Stimulated activated CD8-positive, alpha-beta memory T cell treated with anti-CD3 and anti-CD28 coated beads, Interleukin-2, amount 100 ng/mL, for 48 hours (primary cell): Measurements from ENCODE around the gene GGA1.
A peak's percentile ranks its signal among the peaks of the same experiment; 100 is the strongest.
"Not testable (repeated sequence)": the region's sequence is repeated elsewhere in the genome, so short reads cannot be mapped to it uniquely, and the experiment has no call there.

Experiments
- DNase-seq, 2 donors: peaks; one replicate each; pipeline ENCODE4 v3.0.0-alpha.2; 2020; ENCODE audit warnings: low read depth in 2 of 2

The GGA1 gene

DNA sequence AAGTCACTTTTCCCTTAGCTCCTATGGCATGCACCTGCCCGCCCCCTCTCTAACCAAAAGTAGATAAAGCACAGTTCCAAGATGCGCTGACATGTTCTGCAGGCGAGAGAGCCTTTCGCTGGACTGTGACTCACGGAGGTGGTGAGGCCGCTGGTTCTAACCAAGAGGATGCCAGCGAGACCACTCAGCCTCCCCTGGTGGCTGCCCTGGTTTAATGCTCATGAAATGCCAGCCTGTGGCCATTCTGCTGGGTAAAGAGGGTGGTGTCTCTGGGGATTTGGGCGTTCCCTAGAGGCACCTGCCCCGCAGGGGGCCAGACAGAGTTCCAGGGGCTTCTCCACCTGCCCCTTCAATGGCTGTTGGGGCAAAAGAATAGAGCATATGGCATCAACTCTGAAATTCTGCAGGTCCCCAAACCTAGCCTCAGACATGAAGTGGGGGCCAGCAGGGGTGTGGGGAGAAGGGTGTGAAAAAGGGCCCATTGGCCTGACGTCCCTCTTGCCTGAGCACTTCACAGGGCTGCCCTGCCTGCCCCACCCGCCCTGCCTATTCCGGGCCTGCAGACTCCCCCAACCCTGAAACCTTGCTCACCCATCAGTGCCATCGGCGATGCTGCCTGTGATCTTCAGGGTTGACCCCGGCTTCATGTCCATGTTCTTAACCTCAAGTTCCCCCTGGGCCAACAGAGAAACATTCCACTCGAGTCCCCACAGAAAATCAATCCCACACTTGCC, 37.2 kb upstream of the GGA1 start:
- DNase-seq, result no peak

DNA sequence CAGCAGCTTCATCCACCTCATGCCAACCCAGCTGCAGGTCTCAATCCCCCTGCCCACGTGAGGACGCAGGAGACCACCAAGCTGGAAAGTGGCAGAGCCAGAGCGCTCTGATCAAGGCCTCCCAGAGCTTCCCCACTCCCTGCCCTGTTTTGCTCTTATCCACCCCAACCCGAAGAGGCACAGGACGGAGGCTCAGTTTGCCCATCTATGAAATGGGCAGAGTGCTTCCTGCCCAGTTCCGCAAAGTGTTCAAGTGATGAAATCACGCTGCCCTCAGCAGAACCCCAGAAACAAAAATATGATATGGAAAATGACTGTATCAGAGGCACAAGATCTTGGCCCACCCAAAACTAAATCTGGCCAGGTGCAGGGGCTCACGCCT, 36.7 kb upstream of the GGA1 start:
- no peak for DNase-seq

GRCh38 chr22:37575490-37576003, 33.1 kb upstream of the GGA1 start:
- DNase-seq, result no peak

DNA sequence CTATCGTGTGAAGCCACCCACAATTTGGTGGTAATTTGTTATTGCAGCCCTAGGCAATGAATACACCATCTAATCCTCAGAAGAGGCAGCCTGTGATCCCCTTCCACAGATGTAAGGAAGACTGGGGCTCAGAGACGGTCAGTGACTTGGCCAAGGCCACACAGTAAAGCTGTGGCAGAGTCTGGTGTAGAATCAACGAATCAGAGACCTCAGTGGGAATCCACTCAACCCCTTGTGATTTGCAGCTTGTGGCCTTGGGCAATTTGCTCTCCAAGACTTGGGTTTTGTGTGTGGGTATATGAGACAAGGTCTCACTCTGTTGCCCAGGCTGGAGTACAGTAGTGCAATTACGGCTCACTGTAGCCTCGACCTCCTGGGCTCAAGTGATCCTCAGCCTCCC, 30.6 kb upstream of the GGA1 start:
- DNase-seq, result no peak

GRCh38 chr22:37581504-37581903, 27.1 kb upstream of the GGA1 start:
- no peak for DNase-seq

- DNase-seq, result no peak
Measured at GRCh38 chr22:37582526-37582925, 26.1 kb upstream of the GGA1 start.

- DNase-seq, result no peak
Measured at GRCh38 chr22:37588546-37589215, 20.0 kb upstream of the GGA1 start.

- DNase-seq, result no peak
Measured at GRCh38 chr22:37589636-37590035, 19.0 kb upstream of the GGA1 start.

DNA sequence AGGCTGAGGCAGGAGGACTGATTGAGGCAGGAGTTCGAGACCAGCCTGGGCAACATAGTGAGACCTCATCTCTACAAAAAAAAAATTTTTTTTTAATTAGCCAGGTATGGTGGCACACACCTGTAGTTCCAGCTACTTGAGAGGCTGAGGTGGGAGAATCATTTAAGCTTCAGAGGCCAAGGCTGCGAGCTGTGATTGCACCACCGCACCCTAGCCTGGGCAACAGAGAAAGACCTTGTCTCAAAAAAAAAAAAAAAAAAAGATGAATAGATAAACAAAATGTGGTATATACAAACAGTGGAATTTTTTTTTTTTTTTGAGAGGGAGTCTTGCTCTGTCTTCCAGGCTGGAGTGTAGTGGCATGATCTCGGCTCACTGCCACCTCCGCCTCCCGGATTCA, 17.6 kb upstream of the GGA1 start:
- not testable (repeated sequence) for DNase-seq

DNA sequence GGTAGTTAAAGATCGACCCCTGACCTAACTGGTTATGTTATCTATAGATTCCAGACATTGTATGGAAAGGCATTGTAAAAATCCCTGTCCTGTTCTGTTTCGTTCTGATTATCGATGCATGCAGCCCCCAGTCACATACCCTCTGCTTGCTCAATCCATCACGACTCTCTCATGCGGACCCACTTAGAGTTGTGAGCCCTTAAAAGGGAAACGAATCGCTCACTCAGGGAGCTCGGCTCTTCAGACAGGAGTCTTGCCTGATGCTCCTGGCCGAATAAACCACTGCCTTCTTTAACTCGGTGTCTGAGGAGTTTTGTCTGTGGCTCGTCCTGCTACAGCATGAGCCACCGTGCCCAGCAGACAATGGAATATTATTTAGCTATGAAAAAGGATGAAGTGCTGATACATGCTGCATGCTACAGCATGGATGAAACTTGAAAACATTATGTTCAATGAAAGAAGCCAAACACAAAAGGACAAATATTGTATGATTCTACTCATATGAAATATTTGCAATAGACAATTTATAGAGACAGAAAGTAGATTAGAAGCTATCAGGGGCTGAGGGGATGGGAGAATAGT, 16.7 kb upstream of the GGA1 start:
- DNase-seq, result no peak

DNA sequence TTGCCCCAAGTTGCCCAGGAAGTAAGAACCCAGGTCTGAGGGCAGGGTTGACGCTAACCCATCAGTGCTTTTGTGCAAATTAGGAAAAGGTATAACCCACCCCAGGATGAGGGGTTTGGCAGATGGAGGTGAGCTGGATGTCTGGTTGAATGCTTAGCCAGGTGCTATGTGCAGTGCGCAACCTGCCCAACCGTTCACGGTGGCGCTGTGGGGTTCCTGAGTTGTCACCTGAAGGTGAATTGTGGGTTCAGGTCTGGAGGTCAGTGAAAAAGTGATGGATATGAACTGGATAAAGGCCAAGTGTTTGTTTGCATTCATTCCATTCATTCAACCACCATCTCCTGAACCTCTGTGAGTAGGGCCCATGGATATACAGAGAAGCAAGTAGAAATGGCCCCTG, 14.4 kb upstream of the GGA1 start:
- DNase-seq, result no peak

- no peak for DNase-seq
Measured at GRCh38 chr22:37599153-37599552, 9.5 kb upstream of the GGA1 start.

DNA sequence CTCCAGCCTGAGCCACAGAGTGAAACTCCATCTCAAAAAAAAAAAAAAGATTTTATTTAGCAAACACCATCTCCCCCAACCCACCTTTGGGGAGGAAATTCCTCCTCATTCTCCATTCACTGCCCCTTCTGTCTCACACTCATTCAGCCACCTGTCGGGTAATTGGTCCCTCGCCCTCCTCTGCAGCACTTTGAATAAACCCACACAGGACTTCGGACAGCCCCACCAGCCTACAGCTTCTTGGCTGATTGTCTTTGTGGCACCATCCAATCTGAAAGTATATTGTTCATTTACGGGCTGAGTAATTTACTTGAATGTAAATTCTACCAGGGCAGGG, 7.5 kb upstream of the GGA1 start:
- no peak for DNase-seq

DNA sequence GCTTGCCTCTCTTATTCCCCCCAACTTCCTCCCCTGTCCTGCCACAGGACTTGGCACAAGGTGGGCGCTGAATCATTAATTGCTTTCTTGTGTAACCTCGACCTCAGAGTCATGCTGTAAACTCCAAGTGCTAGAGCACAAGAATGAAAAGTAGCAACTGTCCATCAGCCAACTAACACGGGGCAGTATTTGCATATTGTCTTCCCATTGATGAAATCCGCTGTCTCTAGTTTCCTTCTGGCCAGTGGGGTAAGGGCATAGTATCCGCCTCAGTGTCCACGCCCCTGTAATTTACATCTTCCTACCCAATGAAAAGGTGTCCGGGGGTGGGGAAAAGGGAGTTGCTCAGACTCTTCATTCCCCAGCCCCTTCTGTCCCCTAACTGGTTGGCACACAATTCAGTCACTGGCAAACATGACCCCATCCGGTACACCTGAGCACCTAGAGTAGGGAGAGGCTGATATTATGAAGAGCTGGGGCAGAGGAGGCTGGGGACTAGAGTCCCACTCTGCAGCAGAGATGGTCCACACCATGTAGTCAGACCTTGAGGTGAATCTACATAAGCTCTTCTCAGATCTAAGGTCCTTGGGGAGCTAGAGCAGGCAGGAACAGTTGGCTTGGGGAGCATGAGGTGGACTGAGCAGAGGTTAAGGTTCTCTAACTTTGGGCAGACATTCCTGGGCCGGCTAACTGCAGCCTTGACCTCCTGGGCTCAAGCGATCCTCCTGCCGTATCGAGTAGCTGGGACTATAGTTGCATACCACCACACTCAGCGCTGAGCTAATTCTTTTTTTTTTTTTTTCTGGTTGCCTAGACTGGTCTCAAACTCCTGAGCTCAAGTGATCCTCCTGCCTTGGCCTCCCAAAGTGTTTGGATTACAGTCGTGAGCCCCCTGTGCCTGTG, 6.8 kb upstream of the GGA1 start:
- DNase-seq, result no peak

DNA sequence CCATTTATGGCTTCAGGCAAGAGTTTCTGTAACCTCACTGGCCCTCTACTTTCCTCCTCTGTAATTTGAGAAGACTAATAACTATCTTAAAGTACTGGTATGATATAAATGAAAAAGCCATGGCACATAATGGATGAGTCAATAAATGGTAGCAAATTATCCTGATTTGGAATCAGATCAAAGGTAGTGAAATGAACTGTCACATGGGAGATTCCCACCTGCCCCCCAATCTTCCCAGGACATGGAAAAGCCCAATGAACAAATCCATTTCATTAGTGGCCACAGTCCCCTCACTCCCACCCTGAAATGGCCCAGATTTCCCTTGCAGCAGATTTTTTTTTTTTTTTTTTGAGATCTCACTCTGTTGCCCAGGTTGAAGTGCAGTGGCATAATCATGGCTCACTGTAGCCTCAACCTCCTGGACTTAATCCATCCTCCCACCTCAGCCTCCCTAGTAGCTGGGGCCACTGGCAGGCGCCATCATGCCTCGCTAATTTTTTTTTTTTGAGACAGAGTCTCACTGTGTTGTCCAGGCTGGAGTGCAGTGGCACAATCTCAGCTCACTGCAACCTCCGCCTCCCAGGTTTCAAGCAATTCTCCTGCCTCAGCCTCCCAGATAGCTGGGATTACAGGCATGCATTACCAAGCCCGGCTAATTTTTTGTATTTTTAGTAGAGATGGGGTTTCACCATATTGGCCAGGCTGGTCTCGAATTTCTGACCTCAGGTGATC, 5.9 kb upstream of the GGA1 start:
- DNase-seq, result not testable (repeated sequence)

- no peak for DNase-seq
Measured at GRCh38 chr22:37604074-37604473, 4.6 kb upstream of the GGA1 start.

DNA sequence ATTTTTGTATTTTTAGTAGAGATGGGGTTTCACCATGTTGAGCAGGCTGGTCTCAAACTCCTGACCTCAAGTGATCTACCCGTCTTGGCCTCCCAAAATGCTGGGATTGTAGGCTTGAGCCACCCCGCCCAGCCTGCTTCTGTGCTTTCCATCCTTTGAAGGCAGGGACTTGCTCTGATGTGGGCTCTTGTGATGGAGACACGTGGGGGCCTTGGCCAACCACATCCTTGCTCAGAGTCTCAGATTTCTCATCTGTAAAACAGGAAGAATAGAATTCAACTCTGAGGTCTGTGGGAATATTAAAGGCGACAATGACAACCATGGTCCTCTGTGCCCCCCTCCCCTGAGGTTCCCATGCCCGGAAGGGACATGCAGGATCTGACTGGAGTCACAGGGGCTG, 3.8 kb upstream of the GGA1 start:
- DNase-seq, result no peak

DNA sequence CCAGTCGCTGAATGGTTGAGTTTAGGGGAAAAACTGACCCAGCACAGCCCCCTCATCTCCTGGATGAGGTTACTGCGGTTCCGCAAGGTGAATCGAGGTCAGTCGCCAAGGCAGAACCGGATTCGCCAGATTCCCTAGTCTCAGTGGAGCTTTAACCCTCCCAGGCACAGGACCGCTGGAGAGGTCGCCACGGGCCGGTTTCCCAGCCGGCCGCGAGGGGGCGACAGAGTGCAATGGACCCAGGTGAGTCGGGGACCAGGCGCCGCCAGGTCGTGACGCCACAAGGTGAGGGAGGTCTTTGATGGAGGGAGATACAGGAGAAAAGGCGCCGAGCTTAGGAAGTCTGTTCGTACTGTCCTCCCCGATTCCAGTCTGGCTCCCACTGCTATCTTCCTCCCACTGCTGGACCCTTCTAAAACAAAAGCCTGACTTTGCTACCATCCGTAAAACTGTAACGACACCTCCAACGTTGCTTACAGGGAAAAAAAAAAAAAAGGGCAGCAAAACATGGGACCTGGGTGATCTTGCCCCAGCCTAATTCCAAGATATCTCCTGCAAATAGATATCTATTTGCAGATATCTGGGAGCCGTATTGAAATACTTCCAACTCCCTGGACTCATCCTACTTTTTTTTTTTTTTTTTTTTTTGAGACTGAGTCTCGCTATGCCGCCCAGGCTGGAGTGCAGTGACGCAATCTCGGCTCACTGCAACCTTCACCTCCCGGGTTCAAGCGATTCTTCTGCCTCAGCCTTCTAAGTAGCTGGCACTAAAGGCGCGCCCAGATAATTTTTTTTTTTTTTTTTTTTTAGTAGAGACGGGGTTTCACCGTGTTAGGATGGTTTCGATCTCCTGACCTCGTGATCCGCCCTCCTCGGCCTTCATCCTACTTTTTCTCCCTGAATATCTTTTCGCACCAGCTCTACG, 1.4 kb upstream of the GGA1 start:
- peak; percentile 88 for DNase-seq

GRCh38 chr22:37607935-37608476, 628 bp upstream of the GGA1 start:
- no peak for DNase-seq
